IPS-15b (cell line): ENCODE measurements around the gene NEU1.
"Not testable (repeated sequence)": the region's sequence is repeated elsewhere in the genome, so short reads cannot be mapped to it uniquely, and the experiment has no call there.

Source experiments
- H3K27me3 ChIP-seq: one replicate; pipeline ENCODE4 v1.6.1; 2013; ENCODE audit warnings: low read length; ENCODE audit not compliant: control insufficient read depth, insufficient read depth
- H3K36me3 ChIP-seq: one replicate; pipeline ENCODE4 v1.6.1; 2013; ENCODE audit warnings: low read length; ENCODE audit not compliant: control insufficient read depth, insufficient read depth
- H3K4me1 ChIP-seq: one replicate; pipeline ENCODE4 v1.6.1; 2013; ENCODE audit warnings: mild to moderate bottlenecking, low read length; ENCODE audit not compliant: control insufficient read depth, insufficient read depth
- H3K4me3 ChIP-seq: one replicate; pipeline ENCODE4 v1.5.1; 2013; ENCODE audit warnings: low read depth, low read length
- H3K9ac ChIP-seq: one replicate; pipeline ENCODE4 v1.6.1; 2013; ENCODE audit warnings: low read depth, mild to moderate bottlenecking, low read length
- H3K9me3 ChIP-seq: one replicate; pipeline ENCODE4 v1.6.1; 2013; ENCODE audit warnings: mild to moderate bottlenecking, low read length; ENCODE audit not compliant: control insufficient read depth, insufficient read depth

The NEU1 gene

DNA sequence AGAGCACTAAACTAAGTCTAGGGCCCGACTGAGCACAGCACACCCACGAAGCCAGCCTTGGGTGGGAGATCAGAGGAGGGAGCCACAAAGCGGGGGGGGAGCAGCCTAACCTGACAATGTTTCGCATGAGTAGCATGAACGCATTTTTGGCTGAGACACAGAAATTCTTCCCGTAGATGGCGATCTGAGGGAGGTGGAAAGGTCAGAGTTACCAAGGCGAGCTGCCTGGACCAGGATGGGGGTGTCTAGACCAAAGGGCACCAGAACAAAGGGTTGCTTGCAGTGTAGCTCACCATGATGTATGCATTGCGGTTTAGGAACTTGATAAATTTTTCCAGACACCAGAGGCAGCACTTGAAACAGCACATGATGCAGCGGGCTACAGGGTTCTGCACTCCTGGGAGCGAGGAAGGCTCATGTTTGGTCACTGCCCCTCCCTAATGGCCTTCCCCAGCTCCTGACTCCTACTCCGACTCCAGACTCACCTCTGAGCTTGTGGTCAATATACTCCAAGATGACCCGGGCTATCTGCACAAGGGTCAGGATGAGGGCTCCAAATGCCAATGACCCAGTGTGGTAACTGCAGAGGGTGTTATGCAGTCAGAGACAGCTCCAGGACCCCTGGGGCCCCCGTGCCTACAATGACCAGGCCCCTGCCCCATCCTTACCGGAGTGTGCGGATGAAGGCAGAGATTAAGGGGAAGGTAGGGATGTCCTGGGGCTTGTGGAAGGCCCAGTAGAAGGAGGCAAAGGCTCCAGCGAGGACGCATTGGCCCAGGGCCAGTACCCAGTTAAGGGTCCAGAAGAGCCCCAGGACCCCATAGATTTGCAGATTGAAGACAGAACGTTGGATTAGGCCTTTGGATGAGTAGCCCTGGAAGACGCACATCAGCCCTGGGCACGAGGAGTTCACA, 2.8 kb upstream of the NEU1 start:
- no peaks in the 10 kb centered on the region for H3K4me1 ChIP-seq
- no peak overlapping the region for H3K4me3 ChIP-seq
- no peaks in the 10 kb centered on the region for H3K27me3 ChIP-seq
- H3K9me3 ChIP-seq = no peaks in the 10 kb centered on the region
- no peak overlapping the region for H3K9ac ChIP-seq
- peaks cover 3% of the 10 kb centered on the region for H3K36me3 ChIP-seq

DNA sequence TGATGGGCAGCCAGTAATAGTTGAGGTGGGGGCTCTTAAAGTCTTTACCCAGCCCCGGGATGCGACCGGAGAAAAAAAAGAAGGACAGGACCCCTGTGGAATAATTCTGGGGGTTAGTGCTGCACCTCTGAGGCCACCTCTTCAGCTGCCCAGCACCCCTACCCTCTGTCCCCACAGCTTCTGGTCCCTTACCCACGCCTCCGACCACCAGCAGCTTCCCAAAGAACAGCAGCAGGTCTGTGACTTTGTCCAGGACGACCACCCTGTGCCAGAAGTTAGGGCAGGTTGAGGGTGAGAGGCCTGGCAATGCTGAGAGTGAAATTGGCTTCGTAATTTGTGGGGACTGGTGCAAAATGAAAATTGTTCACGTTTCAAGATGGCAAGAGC, 2.2 kb upstream of the NEU1 start:
- H3K9me3 ChIP-seq = no peaks in the 10 kb centered on the region
- no peaks in the 10 kb centered on the region for H3K27me3 ChIP-seq
- no peak overlapping the region for H3K4me3 ChIP-seq
- peaks cover 6% of the 10 kb centered on the region for H3K36me3 ChIP-seq
- no peak overlapping the region for H3K9ac ChIP-seq
- no peaks in the 10 kb centered on the region for H3K4me1 ChIP-seq

DNA sequence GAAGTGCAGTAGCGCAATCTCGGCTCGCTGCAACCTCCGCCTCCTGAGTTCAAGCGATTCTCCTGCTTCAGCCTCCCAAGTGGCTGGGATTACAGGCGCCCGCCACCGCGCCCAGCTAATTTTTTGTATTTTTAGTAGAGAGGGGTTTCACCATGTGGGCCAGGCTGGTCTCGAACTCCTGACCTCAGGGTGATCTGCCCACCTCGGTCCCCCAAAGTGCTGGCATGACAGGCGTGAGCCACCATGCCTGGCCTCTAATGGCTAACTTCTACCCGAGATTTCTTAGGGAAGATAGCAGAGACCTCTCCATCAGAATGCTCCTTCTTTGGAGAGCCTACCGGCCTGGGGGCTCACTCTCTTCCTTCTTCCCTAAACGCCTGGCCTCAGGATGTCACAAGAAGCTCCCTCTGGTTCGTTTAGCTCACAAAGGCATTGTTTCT, 1.5 kb upstream of the NEU1 start:
- Histone ChIP-seq H3K36me3 (peaks cover 12% of the 10 kb centered on the region), H3K4me3 (peak overlapping the region; percentile 67)
- H3K4me1 ChIP-seq, H3K27me3 ChIP-seq, H3K9ac ChIP-seq, H3K9me3 ChIP-seq: not testable (repeated sequence)

DNA sequence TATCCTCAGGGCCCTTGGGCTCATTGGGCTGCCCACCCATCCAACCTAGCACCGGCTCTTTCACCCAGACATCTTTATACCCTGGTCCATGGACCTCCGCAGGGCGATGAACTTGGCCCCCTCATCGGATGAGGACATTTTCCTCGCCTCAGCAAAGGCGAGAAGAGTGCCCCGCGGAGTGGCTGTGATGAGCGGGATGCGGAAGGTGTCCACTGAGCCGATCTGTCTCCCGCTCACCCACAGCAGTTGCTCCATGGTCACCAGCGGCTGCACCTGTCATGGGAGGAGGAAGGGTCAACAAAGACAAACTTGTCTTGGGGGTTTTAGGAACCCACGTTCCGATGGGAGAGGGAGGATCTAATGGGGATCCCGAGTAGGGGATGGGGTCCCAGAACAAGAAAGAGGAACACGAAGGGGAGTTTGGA, 690 bp downstream of the NEU1 start:
- peak overlapping the region; percentile 90 for H3K4me3 ChIP-seq

DNA sequence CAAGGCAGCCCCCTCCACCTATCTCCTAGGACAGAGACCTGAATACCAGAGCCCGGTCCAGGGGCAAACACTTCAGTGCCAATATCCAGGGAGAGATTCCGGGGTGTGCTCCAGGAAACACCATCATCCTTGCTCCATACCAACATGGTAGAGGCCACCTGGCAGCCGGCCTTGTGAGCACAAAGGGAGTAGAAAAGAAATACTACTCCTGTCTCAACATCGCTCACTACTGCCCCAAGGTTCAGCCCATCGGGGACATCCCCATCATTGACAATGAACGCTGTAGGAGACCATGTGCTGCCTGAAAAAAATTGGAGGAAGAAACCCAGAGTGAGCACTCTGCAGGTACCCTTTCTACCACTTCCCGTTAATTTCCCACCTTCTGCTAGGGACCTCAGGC, 1.5 kb downstream of the NEU1 start:
- Histone ChIP-seq H3K4me1 (no peaks in the 10 kb centered on the region), H3K27me3 (no peaks in the 10 kb centered on the region), H3K9me3 (no peaks in the 10 kb centered on the region), H3K9ac (no peak overlapping the region), H3K4me3 (no peak overlapping the region), H3K36me3 (peaks cover 12% of the 10 kb centered on the region)

More for the DNA sequence above, 690 bp downstream of the NEU1 start:
- Histone ChIP-seq H3K9me3 (no peaks in the 10 kb centered on the region), H3K4me1 (no peaks in the 10 kb centered on the region), H3K36me3 (peaks cover 12% of the 10 kb centered on the region), H3K27me3 (no peaks in the 10 kb centered on the region), H3K9ac (peak overlapping the region; percentile 81)

DNA sequence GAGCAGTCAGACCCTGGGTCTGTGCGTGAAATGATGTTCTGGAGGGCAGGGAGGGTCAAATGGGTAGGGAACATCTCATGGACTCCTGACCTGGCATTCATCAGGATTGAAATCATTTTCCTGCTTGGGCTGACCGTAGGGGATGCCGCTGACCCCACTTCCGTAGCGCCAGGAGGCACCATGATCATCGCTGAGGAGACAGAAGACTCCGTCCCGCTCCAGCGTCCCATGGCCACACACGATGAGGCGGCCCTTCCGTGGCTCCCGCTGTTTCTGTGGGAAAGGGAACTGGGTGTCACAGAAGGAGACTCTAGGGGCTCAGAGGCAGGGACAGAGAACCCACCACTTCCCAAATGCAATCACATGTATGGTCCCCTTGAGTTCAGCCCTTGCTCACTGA, 2.3 kb downstream of the NEU1 start:
- H3K9me3 ChIP-seq = no peaks in the 10 kb centered on the region
- H3K27me3 ChIP-seq = no peaks in the 10 kb centered on the region
- H3K4me3 ChIP-seq = no peak overlapping the region
- H3K36me3 ChIP-seq = peaks cover 12% of the 10 kb centered on the region
- no peaks in the 10 kb centered on the region for H3K4me1 ChIP-seq
- H3K9ac ChIP-seq = no peak overlapping the region

DNA sequence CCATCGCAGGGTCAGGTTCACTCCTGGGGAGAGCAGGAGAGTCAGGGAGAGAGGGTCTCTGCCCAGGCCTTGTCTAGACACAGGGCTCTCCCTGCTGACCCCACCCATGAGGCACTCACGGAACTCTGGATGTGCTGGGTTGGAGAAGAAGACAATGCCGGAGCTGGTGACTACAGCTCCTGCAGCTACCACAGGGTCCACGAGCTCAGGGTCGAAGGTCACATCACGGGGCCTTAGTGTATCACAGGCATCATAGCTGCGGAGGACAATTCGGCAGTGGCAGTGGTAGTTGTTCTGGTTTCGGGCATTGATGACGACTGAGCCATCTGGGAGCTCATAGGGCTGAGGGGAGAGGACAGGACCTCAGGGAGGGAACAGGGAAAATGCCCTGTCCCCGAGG, 2.7 kb downstream of the NEU1 start:
- peaks cover 12% of the 10 kb centered on the region for H3K36me3 ChIP-seq
- no peaks in the 10 kb centered on the region for H3K9me3 ChIP-seq
- no peaks in the 10 kb centered on the region for H3K27me3 ChIP-seq
- H3K4me1 ChIP-seq = no peaks in the 10 kb centered on the region
- H3K9ac ChIP-seq = no peak overlapping the region
- no peak overlapping the region for H3K4me3 ChIP-seq

DNA sequence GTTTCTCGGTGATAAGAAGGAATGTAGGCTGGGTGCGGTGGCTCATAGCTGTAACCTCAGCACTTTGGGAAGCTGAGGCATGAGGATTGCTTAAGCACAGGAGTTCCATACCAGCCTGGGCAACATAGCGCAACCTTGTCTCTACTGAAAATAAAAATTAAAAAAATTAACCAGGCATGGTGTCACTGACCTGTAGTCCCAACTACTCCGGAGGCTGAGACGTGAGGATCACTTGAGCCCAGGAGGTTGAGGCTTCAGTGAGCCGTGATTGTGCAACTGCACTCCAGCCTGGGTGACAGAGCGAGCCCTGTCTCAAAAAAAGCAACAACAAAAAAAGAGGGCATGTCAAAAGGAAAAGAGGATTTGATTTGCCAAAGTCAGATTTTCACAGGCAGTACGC, 3.9 kb downstream of the NEU1 start:
- no peak overlapping the region for H3K9ac ChIP-seq
- no peaks in the 10 kb centered on the region for H3K4me1 ChIP-seq
- no peaks in the 10 kb centered on the region for H3K27me3 ChIP-seq
- H3K36me3 ChIP-seq = peaks cover 12% of the 10 kb centered on the region
- no peak overlapping the region for H3K4me3 ChIP-seq
- H3K9me3 ChIP-seq = no peaks in the 10 kb centered on the region

DNA sequence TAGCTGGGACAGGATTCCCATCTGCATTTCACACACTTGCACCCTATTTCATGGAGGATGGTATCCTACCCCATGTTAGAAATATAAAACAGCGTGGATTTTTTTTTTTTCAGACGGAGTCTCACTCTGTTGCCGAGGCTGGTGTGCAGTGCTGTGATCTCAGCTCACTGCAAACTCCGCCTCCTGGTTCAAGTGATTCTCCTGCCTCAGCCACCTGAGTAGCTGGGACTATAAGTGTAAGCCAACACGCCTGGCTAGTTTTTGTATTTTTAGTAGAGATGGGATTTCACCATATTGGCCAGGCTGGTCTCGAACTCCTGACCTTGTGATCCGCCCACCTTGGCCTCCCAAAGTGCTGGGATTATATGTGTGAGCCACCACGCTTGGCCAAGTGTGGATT, 4.8 kb downstream of the NEU1 start:
- peaks cover 12% of the 10 kb centered on the region for H3K36me3 ChIP-seq
- not testable (repeated sequence) for H3K4me3 ChIP-seq, H3K27me3 ChIP-seq, H3K9ac ChIP-seq, H3K9me3 ChIP-seq, H3K4me1 ChIP-seq

DNA sequence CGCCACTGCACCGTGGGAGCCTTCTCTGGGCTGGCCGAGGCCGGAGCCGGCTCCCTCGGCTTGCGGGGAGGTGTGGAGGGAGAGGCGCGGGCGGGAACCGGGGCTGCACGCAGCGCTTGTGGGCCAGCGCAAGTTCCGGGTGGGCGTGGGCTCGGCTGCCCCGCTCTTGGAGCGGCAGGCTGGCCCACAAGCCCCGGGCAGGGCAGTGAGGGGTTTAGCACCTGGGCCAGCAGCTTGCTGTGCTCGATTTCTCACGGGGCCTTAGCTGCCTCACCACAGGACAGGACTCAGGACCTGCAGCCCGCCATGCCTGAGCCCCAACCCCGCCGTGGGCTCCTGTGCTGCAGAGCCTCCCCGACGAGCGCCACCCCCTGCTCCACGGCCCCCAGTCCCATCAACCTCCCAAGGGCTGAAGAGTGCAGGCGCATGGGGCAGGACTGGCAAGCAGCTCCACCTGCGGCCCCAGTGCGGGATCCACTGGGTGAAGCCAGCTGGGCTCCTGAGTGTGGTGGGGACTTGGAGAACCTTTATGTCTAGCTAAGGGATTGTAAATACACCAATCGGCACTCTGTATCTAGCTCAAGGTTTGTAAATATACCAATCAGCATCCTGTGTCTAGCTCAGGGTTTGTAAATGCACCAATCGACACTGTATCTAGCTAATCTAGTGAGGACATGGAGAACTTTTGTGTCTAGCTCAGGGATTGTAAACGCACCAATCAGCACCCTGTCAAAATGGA, 10.5 kb downstream of the NEU1 start:
- H3K27me3 ChIP-seq, H3K9ac ChIP-seq, H3K36me3 ChIP-seq, H3K9me3 ChIP-seq, H3K4me1 ChIP-seq: not testable (repeated sequence)
- peak overlapping the region; percentile 39 for H3K4me3 ChIP-seq

DNA sequence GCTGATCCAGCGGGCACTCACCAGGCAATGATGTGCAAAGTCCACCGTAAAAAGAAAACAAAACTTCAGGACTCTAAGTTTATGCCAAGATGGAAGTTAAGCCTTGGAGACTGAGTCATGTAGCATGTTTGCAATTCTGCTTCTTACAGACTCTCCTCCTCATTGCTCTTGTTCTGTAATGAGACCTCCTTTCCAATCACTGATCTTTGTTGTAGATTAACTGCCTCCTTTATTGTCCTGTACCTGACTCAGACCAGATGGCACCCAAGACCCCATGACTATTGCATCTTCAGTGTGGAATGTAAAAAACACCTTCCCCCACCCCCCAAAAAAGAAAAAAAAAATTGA, 11.2 kb downstream of the NEU1 start:
- Histone ChIP-seq H3K9me3 (no peaks in the 10 kb centered on the region), H3K9ac (no peak overlapping the region), H3K4me3 (peak overlapping the region; percentile 39), H3K36me3 (no peaks in the 10 kb centered on the region), H3K27me3 (no peaks in the 10 kb centered on the region), H3K4me1 (peaks cover 4% of the 10 kb centered on the region)
